Stomach (tissue), 19 donors: Measurements from ENCODE around the gene STXBP5L. TPM values are rescaled to one million over a fixed set of nuclear protein-coding genes. Genes with fewer than 3 reads are reported as not detected.

ENCODE experiments used
- DNase-seq, 2 donors: peaks; one replicate each; pipeline versions ENCODE4 v3.0.0 to v3.0.0-alpha.2; 2013 to 2019
- H3K27ac ChIP-seq, 5 donors: fragments of 200-600 bp in 4 of 5; sonication (generic) in 4 of 5; one replicate each; pipeline ENCODE4 v1.5.1; 2013 to 2019; ENCODE audit warnings: mild to moderate bottlenecking in 1 of 5, moderate library complexity in 1 of 5
- H3K27me3 ChIP-seq, 3 donors: fragments of 200-600 bp; sonication (generic); one replicate each; pipeline ENCODE4 v1.5.1; 2017 to 2019; ENCODE audit warnings: mixed run types in 1 of 3
- H3K36me3 ChIP-seq, 4 donors: fragments of 200-600 bp; sonication (generic); 1 replicate in 3 of 4; 2 replicates in 1 of 4; pipeline ENCODE4 v1.5.1; 2016 to 2019
- H3K4me1 ChIP-seq, 4 donors: fragments of 200-600 bp; sonication (generic); one replicate each; pipeline ENCODE4 v1.5.1; 2016 to 2019
- H3K4me3 ChIP-seq, 4 donors: fragments of 200-600 bp; sonication (generic) in 3 of 4; one replicate each; pipeline ENCODE4 v1.5.1; 2016 to 2019; ENCODE audit warnings: mild to moderate bottlenecking in 1 of 4
- H3K9me3 ChIP-seq, 4 donors: fragments of 200-600 bp; sonication (generic); one replicate each; pipeline ENCODE4 v1.5.1; 2016 to 2019
- EP300 ChIP-seq: sonication (generic); formaldehyde crosslinking; IDR thresholded peaks from one replicate; pipeline ENCODE4 v1.6.1; 2017; ENCODE audit warnings: antibody characterized with exemption
- POLR2A ChIP-seq, 4 donors: fragments of 450-650 bp; IDR thresholded peaks; one replicate each; pipeline ENCODE4 v1.6.1; 2016; ENCODE audit warnings: antibody characterized with exemption in 4 of 4, control low read depth in 2 of 4, mild to moderate bottlenecking in 1 of 4, moderate library complexity in 1 of 4
- POLR2AphosphoS5 ChIP-seq, 3 donors: sonication (generic); formaldehyde crosslinking; IDR thresholded peaks; one replicate each; pipeline ENCODE4 v1.6.1; 2016; ENCODE audit warnings: antibody characterized with exemption in 3 of 3
- WGBS, 5 donors: extraction: QIAGEN DNeasy Blood & Tissue Kit in 3 of 5; methylation state at CpG; one replicate each; pipeline versions ENCODE4 v1.1.5 to v1.1.7; 2013 to 2018; 5-methylcytosine and 5-hydroxymethylcytosine counted together
- intact Hi-C: fragments of 100-400 bp; cut with DNase I; formaldehyde crosslinking; loops from one replicate; pipeline ENCODE4 v1.15.1; 2023; ENCODE audit warnings: low total_unique reads
- long read RNA-seq, 10 donors: transcript quantifications; one replicate each; lab custom pipeline, GENCODE V29; 2026
- polyA plus RNA-seq, 3 donors: library from polyadenylated mRNA; stranded (reverse); fragments of 200-250 nt; gene quantifications; one replicate each; pipeline ENCODE4 v1.2.3, GENCODE V29; 2013
- total RNA-seq, 5 donors: library from RNA; depleted of rRNA; stranded (reverse); fragments of >200 nt; gene quantifications; one replicate each; pipeline versions ENCODE4 v1.1.0 to v1.2.3, GENCODE V29; 2014 to 2016
- TF ChIP-seq, protein P1 (sequence below), 7 experiments: fragments of 450-650 bp in 4 of 7; fragments of 200-600 bp in 3 of 7; sonication (generic) in 3 of 7; IDR thresholded peaks; one replicate each; pipeline ENCODE4 v1.5.1; 2016 to 2019; ENCODE audit warnings: antibody characterized with exemption in 7 of 7, control low read depth in 2 of 7, mild to moderate bottlenecking in 1 of 7
- donor health status: healthy with polysubstance abuse.
- donor health status: Bipolar disorder and iron deficiency.
- donor health status: healthy.

Gene STXBP5L
- total RNA-seq (10 to 100 TPM in 1 of 5 donors, 1 to 10 TPM in 1, under 1 TPM in 3; 0.29 to 12.8 (median 0.58) TPM), polyA plus RNA-seq (under 1 TPM; 0.08 to 0.19 (median 0.15) TPM)
- long read RNA-seq, donor 1, result 0 reads
- long read RNA-seq, donor 2, result 0 reads
- long read RNA-seq, donor 3, result 0 reads
- long read RNA-seq, donor 4, result 0 reads
- long read RNA-seq, donor 5, result 0 reads
- long read RNA-seq, donor 6, result 0 reads
- long read RNA-seq, donor 7, result 0 reads
- long read RNA-seq, donor 8, result 0 reads
- long read RNA-seq, donor 9, result 0 reads
- long read RNA-seq, donor 10, result 0 reads

DNA sequence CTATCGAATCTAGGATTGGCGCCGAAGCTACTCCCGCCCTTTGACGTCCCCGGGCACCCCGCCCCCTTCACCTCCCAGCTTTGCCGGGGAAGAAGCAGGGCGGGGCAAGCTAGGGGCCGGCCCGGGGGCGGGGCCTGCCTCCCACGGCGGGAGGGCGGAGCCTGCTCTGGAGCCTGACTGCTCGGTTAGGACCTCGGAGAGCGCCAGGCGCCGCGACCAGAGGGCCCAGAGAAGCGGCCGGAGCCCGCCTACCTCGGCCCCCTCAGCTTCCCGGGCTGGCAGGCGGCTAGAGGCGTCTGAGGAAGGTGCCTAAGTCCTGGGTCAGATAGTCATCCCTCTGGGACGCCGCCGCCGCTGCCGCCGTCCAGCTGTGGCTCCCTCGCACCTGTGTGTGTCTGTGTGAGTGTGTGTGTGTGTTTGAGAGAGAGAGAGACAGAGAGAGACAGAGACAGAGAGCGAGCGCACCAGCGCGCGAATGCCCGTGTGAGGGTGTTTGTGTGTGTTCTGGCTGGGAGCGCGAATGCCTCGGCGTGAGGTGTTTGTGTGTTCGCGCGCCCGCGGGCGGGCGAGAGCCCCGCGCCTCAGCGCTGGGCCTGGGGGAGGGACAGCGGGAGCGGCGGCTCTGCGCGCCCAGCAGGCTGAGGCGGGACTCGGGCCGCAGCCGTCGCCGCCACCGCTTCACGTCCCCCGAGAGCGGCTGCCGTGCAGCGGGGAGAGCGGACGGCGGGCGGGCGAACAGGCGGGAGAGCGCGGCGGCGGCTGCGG lies at the start of gene STXBP5L:
TSS of gene STXBP5L (plus strand) at position 176 of the 765 bp plus-strand sequence. CDS start 1,374 bp downstream, outside the sequence.
- H3K4me1 ChIP-seq, result peaks cover 13 to 26% (median 20%) of the 10 kb centered on the region in 4 donors
- TF ChIP-seq, protein P1, sequence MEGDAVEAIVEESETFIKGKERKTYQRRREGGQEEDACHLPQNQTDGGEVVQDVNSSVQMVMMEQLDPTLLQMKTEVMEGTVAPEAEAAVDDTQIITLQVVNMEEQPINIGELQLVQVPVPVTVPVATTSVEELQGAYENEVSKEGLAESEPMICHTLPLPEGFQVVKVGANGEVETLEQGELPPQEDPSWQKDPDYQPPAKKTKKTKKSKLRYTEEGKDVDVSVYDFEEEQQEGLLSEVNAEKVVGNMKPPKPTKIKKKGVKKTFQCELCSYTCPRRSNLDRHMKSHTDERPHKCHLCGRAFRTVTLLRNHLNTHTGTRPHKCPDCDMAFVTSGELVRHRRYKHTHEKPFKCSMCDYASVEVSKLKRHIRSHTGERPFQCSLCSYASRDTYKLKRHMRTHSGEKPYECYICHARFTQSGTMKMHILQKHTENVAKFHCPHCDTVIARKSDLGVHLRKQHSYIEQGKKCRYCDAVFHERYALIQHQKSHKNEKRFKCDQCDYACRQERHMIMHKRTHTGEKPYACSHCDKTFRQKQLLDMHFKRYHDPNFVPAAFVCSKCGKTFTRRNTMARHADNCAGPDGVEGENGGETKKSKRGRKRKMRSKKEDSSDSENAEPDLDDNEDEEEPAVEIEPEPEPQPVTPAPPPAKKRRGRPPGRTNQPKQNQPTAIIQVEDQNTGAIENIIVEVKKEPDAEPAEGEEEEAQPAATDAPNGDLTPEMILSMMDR (IDR thresholded peaks at IDR 0.05), result no peak
- TF ChIP-seq POLR2AphosphoS5 (IDR thresholded peaks at IDR 0.05), result no peak
- TF ChIP-seq POLR2A (IDR thresholded peaks at IDR 0.05), result no peak
- TF ChIP-seq EP300, result no peak
- 1 to 2% (median 1%) methylated on average over 47 to 83 of the region's 83 CpGs for WGBS, 5 donors
- peak within 1 kb of the TSS in 3 of 5 donors; percentile 30 to 43 (median 32) for H3K27ac ChIP-seq
- H3K4me3 ChIP-seq, result peak within 1 kb of the TSS; percentile 46 to 59 (median 54)
- peaks cover 0 to 40% (median 35%) of the 10 kb centered on the region in 3 donors for H3K27me3 ChIP-seq
- peak; percentile 82 to 94 for DNase-seq
- H3K9me3 ChIP-seq, result no peaks in the 10 kb centered on the region
- no peaks in the 10 kb centered on the region for H3K36me3 ChIP-seq
- intact Hi-C loops, result no loop called here

DNA sequence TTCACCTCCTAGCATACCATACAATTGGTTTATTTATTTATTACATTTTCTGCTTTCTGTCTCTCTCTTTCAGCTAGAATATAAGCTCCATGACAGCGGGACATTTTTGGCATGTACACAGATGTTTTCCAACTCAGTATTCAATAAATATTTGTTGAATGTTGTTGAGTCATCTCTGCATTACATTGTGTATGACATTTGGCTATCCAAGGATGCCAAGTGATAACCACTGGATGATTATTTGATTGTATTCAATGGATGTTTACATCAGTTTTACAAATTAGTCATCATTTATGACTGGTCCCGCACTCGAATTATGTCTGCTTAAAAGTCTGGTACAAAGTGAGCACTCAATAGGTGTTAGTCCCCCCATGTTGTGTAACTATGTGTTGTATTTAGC lies 49.5 kb upstream of the STXBP5L start:
- H3K9me3 ChIP-seq, result no peaks in the 10 kb centered on the region
- intact Hi-C loops, result no loop called here
- H3K36me3 ChIP-seq, result no peaks in the 10 kb centered on the region
- no peak for TF ChIP-seq POLR2A (IDR thresholded peaks at IDR 0.05)
- no peak overlapping the region for H3K27ac ChIP-seq
- no peak for DNase-seq
- WGBS, 5 donors, result 75 to 86% (median 81%) methylated on average over 3 of the region's 3 CpGs
- no peak overlapping the region for H3K4me3 ChIP-seq
- H3K27me3 ChIP-seq, result no peaks in the 10 kb centered on the region
- H3K4me1 ChIP-seq, result peaks cover 0 to 7% (median 0%) of the 10 kb centered on the region in 4 donors

DNA sequence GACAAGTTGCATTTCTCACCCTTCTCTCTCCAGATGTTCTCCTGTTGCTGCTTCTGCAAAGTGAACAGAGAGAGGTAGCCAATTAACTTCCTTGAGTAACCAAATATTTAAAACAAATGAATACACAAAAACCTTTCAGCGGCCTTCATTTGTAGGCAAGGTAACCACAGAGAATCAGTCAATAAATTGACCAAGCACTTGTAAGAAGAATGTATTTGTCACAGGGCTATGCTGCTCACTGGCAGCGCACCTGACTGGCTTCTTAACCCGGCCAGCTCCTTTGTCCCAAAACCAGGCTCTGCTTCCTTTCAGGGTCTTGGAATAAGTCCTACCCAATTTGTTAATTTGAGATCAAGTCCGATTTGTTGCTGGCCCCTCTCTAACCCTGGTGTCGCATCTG lies 43.5 kb upstream of the STXBP5L start:
- WGBS, 5 donors, result 29 to 42% (median 39%) methylated on average over 5 of the region's 5 CpGs
- intact Hi-C loops, result no loop called here
- no peaks in the 10 kb centered on the region for H3K27me3 ChIP-seq

DNA sequence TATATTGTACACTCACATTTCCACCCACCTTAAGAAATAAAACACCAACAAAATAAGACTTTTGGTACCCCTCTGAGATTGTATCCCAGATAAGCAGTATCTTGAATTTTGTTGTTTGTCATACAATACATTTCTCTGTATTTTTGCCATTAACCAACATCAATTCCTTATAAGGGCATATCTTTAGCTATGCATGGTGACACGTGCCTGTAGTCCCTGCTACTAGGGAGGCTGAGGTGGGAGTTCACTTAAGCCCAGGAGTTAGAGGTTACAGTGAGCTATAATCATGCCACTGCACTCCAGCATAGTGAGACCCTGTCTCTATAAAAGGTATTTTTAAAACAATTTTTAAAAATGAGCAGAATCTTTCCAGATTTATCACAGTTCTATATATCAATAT lies 32.5 kb upstream of the STXBP5L start:
- intact Hi-C loops, result no loop called here
- WGBS, 5 donors, result 41 to 78% (median 56%) methylated on average over 1 of the region's 1 CpG
- H3K27me3 ChIP-seq, result no peaks in the 10 kb centered on the region
- no peaks in the 10 kb centered on the region for H3K36me3 ChIP-seq
- H3K4me3 ChIP-seq, result no peak overlapping the region
- no peaks in the 10 kb centered on the region for H3K9me3 ChIP-seq
- no peak for DNase-seq
- no peak overlapping the region for H3K27ac ChIP-seq
- H3K4me1 ChIP-seq, result no peaks in the 10 kb centered on the region
- no peak for TF ChIP-seq POLR2A (IDR thresholded peaks at IDR 0.05)
- TF ChIP-seq POLR2AphosphoS5 (IDR thresholded peaks at IDR 0.05), result no peak
- TF ChIP-seq EP300, result no peak
- TF ChIP-seq, protein P1 (IDR thresholded peaks at IDR 0.05), result no peak

More for the DNA sequence above, 43.5 kb upstream of the STXBP5L start:
- Histone ChIP-seq H3K9me3 (no peaks in the 10 kb centered on the region), H3K27ac (no peak overlapping the region), H3K4me1 (no peaks in the 10 kb centered on the region), H3K4me3 (no peak overlapping the region), H3K36me3 (no peaks in the 10 kb centered on the region)
- TF ChIP-seq, protein P1 (IDR thresholded peaks at IDR 0.05), result no peak
- TF ChIP-seq EP300, result no peak
- DNase-seq, result peak in 1 of 2 donors; percentile 14
